Bronchial epithelial cell (primary cell): ENCODE data around the gene TEX54. TPM values are rescaled to one million over a fixed set of nuclear protein-coding genes. Genes with fewer than 3 reads are reported as not detected.
A peak's percentile ranks its signal among the peaks of the same experiment; 100 is the strongest.
"Not testable (repeated sequence)": the region's sequence is repeated elsewhere in the genome, so short reads cannot be mapped to it uniquely, and the experiment has no call there.

Experiments
- DNase-seq: peaks from one replicate; pipeline ENCODE4 v3.0.0-alpha.2; 2010; ENCODE audit warnings: low read depth
- FAIRE-seq: peaks from 2 replicates; lab custom pipeline; 2011; peaks lifted over from hg19 to GRCh38; lab: Jason Lieb, UNC
- H3K27me3 ChIP-seq: 2 replicates; pipeline ENCODE4 v1.5.1; 2011; ENCODE audit warnings: low read length; ENCODE audit not compliant: control insufficient read depth, insufficient read depth
- H3K36me3 ChIP-seq: 2 replicates; pipeline ENCODE4 v1.5.1; 2011; ENCODE audit warnings: low read length; ENCODE audit not compliant: control insufficient read depth, insufficient read depth
- H3K4me3 ChIP-seq: 2 replicates; pipeline ENCODE4 v1.5.1; 2011; ENCODE audit warnings: mild to moderate bottlenecking, low read depth, low read length, control low read depth
- total RNA-seq: library from RNA; depleted of rRNA; stranded (reverse); fragments of >200 nt; gene quantifications from 2 replicates; pipeline ENCODE4 v1.2.1, GENCODE V29; 2014
- TF ChIP-seq, protein P1 (sequence below): IDR thresholded peaks from 2 replicates; pipeline ENCODE4 v1.5.1; 2011; ENCODE audit warnings: mild to moderate bottlenecking, moderate library complexity, low read length, control low read depth, inconsistent platforms; ENCODE audit not compliant: insufficient read depth, severe bottlenecking

TEX54 gene
- total RNA-seq, 1 donor from 2014 or later = not detected

- TF ChIP-seq, protein P1, sequence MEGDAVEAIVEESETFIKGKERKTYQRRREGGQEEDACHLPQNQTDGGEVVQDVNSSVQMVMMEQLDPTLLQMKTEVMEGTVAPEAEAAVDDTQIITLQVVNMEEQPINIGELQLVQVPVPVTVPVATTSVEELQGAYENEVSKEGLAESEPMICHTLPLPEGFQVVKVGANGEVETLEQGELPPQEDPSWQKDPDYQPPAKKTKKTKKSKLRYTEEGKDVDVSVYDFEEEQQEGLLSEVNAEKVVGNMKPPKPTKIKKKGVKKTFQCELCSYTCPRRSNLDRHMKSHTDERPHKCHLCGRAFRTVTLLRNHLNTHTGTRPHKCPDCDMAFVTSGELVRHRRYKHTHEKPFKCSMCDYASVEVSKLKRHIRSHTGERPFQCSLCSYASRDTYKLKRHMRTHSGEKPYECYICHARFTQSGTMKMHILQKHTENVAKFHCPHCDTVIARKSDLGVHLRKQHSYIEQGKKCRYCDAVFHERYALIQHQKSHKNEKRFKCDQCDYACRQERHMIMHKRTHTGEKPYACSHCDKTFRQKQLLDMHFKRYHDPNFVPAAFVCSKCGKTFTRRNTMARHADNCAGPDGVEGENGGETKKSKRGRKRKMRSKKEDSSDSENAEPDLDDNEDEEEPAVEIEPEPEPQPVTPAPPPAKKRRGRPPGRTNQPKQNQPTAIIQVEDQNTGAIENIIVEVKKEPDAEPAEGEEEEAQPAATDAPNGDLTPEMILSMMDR = no peak
- no peak overlapping the region for H3K4me3 ChIP-seq
- no peaks in the 10 kb centered on the region for H3K36me3 ChIP-seq
- no peak for DNase-seq
- no peaks in the 10 kb centered on the region for H3K27me3 ChIP-seq
- no peak for FAIRE-seq
These were observed 11.5 kb upstream of the TEX54 start for GRCh38 chr11:62844154-62844553.

- DNase-seq (no peak), FAIRE-seq (no peak)
- H3K4me3 ChIP-seq = no peak overlapping the region
- no peaks in the 10 kb centered on the region for H3K36me3 ChIP-seq
- TF ChIP-seq, protein P1 = no peak
- no peaks in the 10 kb centered on the region for H3K27me3 ChIP-seq
These were observed 10.8 kb upstream of the TEX54 start for GRCh38 chr11:62843466-62843865.

GRCh38 chr11:62842891-62843290 is 10.2 kb upstream of the TEX54 start:
- H3K27me3 ChIP-seq, DNase-seq, H3K36me3 ChIP-seq, H3K4me3 ChIP-seq, FAIRE-seq: not testable (repeated sequence)

GRCh38 chr11:62842171-62842741 is 9.6 kb upstream of the TEX54 start:
- Histone ChIP-seq H3K27me3 (no peaks in the 10 kb centered on the region), H3K4me3 (peak overlapping the region; percentile 34), H3K36me3 (peaks cover 6% of the 10 kb centered on the region)
- DNase-seq (no peak), FAIRE-seq (no peak)
- TF ChIP-seq, protein P1 = no peak

DNA sequence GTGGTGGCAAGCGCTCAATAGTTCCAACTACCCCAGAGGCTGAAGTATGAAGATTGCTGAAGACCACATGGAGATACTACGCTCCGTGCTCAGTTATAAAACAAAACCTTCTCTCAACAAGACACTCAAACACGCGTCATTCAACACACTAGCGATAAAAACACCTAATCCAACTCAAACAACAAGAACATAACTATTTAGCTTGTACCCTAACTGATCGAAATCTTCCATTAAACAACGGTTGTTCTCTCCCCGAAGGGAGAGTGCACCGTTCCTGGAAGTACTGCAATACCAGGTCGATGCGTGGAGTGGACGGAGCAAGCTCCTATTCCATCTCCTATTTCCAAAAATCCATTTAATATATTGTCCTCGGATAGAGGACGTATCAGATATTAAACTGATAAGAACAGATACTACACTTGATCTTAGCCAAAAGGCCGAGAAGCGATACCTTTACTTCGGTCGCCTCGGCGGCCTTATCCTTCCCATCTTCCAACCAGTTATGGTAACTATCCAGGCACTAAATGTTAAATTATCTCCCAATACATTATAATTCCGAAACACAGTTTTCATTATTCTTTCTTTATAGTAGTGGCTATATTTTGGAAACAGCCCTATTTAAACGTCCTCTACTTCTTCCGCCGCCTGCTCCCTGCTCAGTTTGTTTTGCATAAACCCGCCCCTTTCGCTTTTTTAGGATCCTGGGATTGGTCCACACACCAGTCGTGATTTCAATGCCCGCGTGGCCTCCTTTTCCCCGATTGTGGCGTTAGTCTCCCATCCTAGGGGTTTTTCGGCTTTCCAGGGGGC is 8.9 kb upstream of the TEX54 start:
- TF ChIP-seq, protein P1 = no peak
- Histone ChIP-seq H3K27me3 (no peaks in the 10 kb centered on the region), H3K4me3 (peak overlapping the region; percentile 34), H3K36me3 (peaks cover 6% of the 10 kb centered on the region)
- peak; percentile 100 for DNase-seq
- FAIRE-seq = peak; percentile 100

- H3K36me3 ChIP-seq, H3K27me3 ChIP-seq, FAIRE-seq: not testable (repeated sequence)
- peak overlapping the region; percentile 91 for H3K4me3 ChIP-seq
- DNase-seq = peak; percentile 73
These were observed 8.2 kb upstream of the TEX54 start for GRCh38 chr11:62840721-62841360.
